ENCODE data around the gene SPEM3. TPM values are rescaled to one million over a fixed set of nuclear protein-coding genes. Genes with fewer than 3 reads are reported as not detected.

The SPEM3 gene
- polyA plus RNA-seq, 2 of the 4 experiments (the other 2 are of a cell fraction), result not detected

- TF ChIP-seq, protein P1, sequence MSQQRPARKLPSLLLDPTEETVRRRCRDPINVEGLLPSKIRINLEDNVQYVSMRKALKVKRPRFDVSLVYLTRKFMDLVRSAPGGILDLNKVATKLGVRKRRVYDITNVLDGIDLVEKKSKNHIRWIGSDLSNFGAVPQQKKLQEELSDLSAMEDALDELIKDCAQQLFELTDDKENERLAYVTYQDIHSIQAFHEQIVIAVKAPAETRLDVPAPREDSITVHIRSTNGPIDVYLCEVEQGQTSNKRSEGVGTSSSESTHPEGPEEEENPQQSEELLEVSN (IDR thresholded peaks at IDR 0.05; ENCODE audit: borderline replicate concordance, low read depth), result no peak
- no peak for TF ChIP-seq BHLHE40 (IDR thresholded peaks at IDR 0.05; ENCODE audit: low read depth, low read length)
- TF ChIP-seq, protein P2, sequence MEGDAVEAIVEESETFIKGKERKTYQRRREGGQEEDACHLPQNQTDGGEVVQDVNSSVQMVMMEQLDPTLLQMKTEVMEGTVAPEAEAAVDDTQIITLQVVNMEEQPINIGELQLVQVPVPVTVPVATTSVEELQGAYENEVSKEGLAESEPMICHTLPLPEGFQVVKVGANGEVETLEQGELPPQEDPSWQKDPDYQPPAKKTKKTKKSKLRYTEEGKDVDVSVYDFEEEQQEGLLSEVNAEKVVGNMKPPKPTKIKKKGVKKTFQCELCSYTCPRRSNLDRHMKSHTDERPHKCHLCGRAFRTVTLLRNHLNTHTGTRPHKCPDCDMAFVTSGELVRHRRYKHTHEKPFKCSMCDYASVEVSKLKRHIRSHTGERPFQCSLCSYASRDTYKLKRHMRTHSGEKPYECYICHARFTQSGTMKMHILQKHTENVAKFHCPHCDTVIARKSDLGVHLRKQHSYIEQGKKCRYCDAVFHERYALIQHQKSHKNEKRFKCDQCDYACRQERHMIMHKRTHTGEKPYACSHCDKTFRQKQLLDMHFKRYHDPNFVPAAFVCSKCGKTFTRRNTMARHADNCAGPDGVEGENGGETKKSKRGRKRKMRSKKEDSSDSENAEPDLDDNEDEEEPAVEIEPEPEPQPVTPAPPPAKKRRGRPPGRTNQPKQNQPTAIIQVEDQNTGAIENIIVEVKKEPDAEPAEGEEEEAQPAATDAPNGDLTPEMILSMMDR (IDR thresholded peaks at IDR 0.05), result no peak
- TF ChIP-seq RFX5 (IDR thresholded peaks at IDR 0.05), result no peak
- no peak for TF ChIP-seq JUNB (IDR thresholded peaks at IDR 0.05)
- TF ChIP-seq POLR2A (IDR thresholded peaks at IDR 0.05; ENCODE audit: low read length), result no peak
- no peak for TF ChIP-seq PHF8 (IDR thresholded peaks at IDR 0.05; ENCODE audit: borderline replicate concordance, low read depth)
- no peak for TF ChIP-seq HMGXB4 (CRISPR knock-in tag; IDR thresholded peaks at IDR 0.05; ENCODE audit: borderline replicate concordance)
These were observed 47.2 kb downstream of the SPEM3 start (continued) for GRCh38 chr17:7475764-7476422.

DNA sequence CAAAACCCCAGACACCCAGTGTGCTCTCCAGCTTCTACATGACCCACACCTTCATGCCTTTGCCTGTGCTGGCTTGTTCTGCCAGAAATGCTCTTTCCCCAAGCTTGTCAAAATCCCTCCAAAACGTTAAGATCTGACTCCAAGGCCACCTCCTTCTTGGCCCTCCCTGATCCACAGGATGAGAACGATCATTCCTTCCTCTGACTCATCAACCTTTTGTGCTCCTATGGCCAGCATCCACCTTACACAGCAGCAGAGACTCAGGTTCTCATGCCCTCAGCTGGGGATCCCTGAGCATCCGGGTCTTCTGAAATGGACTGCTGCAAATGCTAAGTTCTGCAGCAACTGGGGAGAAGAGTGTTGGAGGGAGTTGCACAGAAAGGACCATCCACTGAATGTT lies 47.8 kb downstream of the SPEM3 start:
- H3K4me3 ChIP-seq, result no peak overlapping the region
- WGBS (ENCODE audit: missing lambda C conversion rate), result 29% methylated on average over 3 of the region's 3 CpGs

GRCh38 chr17:7476951-7477350 lies 48.3 kb downstream of the SPEM3 start:
- FAIRE-seq (no peak), DNase-seq (ENCODE audit: low read depth in 1 of 2, low spot score in 1 of 2) (no peak), ATAC-seq (no peak)
- ChIA-PET CTCF (interaction anchor here (0.6 to 3.6 kb wide), 10 partner anchors 15 to 180 kb away, joined by 3 to 33 read pairs (median 4); partner anchors contain the start of gene SENP3), POLR2A (no interaction called here)
- WGBS (ENCODE audit: missing lambda C conversion rate), result 94% methylated on average over 5 of the region's 5 CpGs
- TF ChIP-seq JUN (IDR thresholded peaks at IDR 0.05), result no peak
- TF ChIP-seq HOXA7 (CRISPR knock-in tag; IDR thresholded peaks at IDR 0.05), result no peak
- no peak for TF ChIP-seq RNF2 (IDR thresholded peaks at IDR 0.05; ENCODE audit: borderline replicate concordance, low read depth)
- TF ChIP-seq SREBF2 (IDR thresholded peaks at IDR 0.05), result no peak
- TF ChIP-seq, protein P2 (IDR thresholded peaks at IDR 0.05), result no peak
- TF ChIP-seq CBX8 (IDR thresholded peaks at IDR 0.05), result no peak
- no peak for TF ChIP-seq CBX2 (IDR thresholded peaks at IDR 0.05; ENCODE audit: borderline replicate concordance, low read depth)
- no peak for TF ChIP-seq ZFP36 (IDR thresholded peaks at IDR 0.05; ENCODE audit: borderline replicate concordance, partially characterized antibody)
- TF ChIP-seq MAZ (IDR thresholded peaks at IDR 0.05; ENCODE audit: borderline replicate concordance, low read depth, low read length), result no peak
- no peak for TF ChIP-seq NPAS2 (CRISPR knock-in tag; IDR thresholded peaks at IDR 0.05; ENCODE audit: borderline replicate concordance)
- Histone ChIP-seq H3K4me2 (peak overlapping the region; percentile 97; the same call in 2 of the 3 replicates), H3K9me3 (no peaks in the 10 kb centered on the region), H3K27ac (peak overlapping the region in 1 of 2 experiments; percentile 100; a peak in 3 of 6 replicates), H3K4me1 (peaks cover 36% of the 10 kb centered on the region), H3K4me3 (no peak overlapping the region)

More for the DNA sequence above, 47.8 kb downstream of the SPEM3 start:
- Histone ChIP-seq H3K4me1 (peaks cover 36% of the 10 kb centered on the region), H3K27ac (peak overlapping the region in 1 of 2 experiments; percentile 100; a peak in 3 of 6 replicates), H3K4me2 (peak overlapping the region; percentile 97; the same call in 2 of the 3 replicates), H3K9me3 (no peaks in the 10 kb centered on the region)
- peak; percentile 46 for FAIRE-seq
- ChIA-PET POLR2A (interaction anchor here (1.3 to 1.7 kb wide), 2 partner anchors 8 to 20 kb away, joined by 3 to 10 read pairs; partner anchors contain the start of gene POLR2A), CTCF (interaction anchor here (0.8 to 3.6 kb wide), 16 partner anchors 9 to 180 kb away, joined by 3 to 33 read pairs (median 4); partner anchors contain the start of genes SENP3 and TMEM95)
- ATAC-seq, result peak; percentile 22 to 26; a peak in 3 of 6 replicates
- peak; percentile 50 to 58 for DNase-seq (ENCODE audit: low read depth in 1 of 2, low spot score in 1 of 2)
- TF ChIP-seq HEYL (CRISPR knock-in tag; IDR thresholded peaks at IDR 0.05) (no peak), FOSL2 (IDR thresholded peaks at IDR 0.05) (no peak), FOSL2 (CRISPR knock-in tag; IDR thresholded peaks at IDR 0.05) (peak; percentile 23; the same call in 1 of the 2 replicates)

Measured in A549 (cell line).